HG03457 (cell line): ENCODE data around the gene PLD1.

Experiments used
- ATAC-seq: cut with Tn5 transposase; IDR thresholded peaks from one replicate; pipeline ENCODE4 v1.9.1; 2021; ENCODE audit warnings: moderate number of reproducible peaks; ENCODE audit not compliant: unreplicated experiment

The PLD1 gene

GRCh38 chr3:171676601-171677175, 133.6 kb downstream of the PLD1 start:
- no peak for ATAC-seq

GRCh38 chr3:171673951-171674350, 136.3 kb downstream of the PLD1 start:
- no peak for ATAC-seq

DNA sequence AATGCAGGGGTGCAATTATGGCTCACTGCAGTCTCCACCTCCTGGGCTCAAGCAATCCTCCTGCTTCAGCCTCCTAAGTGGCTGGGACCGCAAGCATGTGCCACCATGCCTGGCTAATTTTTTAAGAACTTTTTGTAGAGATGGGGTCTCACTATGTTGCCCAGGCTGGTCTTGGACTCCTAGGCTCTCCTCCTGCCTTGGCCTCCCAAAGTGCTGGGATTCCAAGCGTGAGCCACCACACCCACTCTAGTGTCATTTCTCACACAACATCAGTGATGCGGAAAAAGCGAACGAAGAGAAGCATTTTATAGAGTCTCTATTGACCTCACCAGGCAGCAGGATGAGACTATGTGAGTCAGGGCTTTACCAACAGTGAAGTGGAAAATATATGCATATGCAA, 137.7 kb downstream of the PLD1 start:
- no peak for ATAC-seq

GRCh38 chr3:171672124-171672523, 138.2 kb downstream of the PLD1 start:
- no peak for ATAC-seq

GRCh38 chr3:171671709-171672108, 138.6 kb downstream of the PLD1 start:
- ATAC-seq: no peak

- no peak for ATAC-seq
These were observed 143.8 kb downstream of the PLD1 start for GRCh38 chr3:171666516-171666915.

- no peak for ATAC-seq
These were observed 146.5 kb downstream of the PLD1 start for GRCh38 chr3:171663805-171664204.

DNA sequence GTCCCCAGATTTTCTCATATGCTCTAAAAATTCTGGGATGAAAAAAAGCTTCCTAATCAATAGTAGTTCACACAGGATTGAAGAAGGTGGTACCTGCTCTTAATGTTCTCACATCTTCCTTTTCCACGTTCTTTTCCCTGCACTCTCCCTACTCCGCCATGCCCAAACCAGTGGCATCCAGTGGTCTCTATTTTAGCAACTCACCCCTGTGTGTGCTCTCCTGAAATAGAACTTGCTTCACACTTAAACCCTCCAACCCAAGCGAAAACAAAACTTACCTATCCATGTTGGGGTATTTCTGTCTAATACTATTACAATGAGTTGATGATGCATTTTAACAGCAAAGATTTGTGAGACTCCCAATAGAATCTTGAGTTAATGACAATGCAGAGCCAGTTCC, 148.8 kb downstream of the PLD1 start:
- ATAC-seq: no peak

DNA sequence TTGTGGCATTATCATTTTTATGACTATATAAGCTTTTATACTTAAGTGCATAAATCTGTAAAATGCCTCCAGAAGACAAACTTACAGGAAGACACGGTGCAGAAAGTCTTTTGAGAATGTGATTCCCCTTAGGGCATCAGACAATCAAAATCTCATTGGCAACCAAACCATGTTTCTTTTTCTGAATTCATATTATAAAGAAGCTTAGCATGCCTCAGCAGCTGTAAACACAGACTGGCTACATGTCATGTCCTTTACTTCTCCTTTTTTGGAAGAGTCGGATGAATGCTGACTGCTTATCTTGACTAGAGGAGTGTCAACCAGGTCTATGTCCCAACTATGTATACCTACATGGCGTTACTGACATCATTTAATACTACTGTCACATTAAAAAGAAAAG, 150.1 kb downstream of the PLD1 start:
- ATAC-seq: no peak

- no peak for ATAC-seq
These were observed 151.4 kb downstream of the PLD1 start for GRCh38 chr3:171658841-171659240.

GRCh38 chr3:171654809-171655208, 155.5 kb downstream of the PLD1 start:
- no peak for ATAC-seq

DNA sequence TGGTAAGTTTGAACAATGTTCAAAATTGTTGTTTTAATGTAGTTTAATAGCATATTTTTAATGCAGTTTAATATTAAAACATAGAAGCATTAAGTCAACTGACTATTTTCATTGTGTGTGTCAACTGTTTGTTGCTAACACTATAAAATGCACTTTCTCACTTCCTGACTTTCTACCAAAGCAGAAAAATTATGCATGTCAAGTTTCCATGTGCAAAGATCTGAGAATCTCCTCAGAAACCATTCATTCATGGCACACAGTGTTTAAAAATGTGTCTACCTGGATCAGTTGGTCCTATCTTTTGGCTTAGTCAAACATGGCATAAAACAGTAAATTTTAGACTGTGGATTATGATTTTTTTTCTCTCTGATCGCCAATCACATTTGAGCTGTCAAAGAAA, 156.0 kb downstream of the PLD1 start:
- no peak for ATAC-seq

DNA sequence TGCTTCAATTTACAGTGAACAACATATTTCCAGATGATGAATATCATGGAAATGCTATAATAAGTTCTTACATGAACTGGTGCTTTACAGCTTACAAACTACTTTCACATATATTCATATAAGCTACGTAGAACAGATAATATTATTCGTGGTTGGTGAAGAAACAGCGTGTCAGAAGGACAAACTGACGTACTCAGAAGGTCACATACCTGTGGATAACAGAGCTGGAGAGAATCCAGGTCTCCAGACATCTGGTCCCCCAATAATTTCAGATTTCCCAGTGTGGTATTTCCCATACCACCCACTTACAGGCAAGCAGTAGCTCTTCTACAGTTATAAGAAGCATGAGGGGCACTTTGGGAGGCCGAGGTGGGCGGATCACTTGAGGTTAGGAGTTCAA, 156.6 kb downstream of the PLD1 start:
- no peak for ATAC-seq

GRCh38 chr3:171652932-171653331, 157.4 kb downstream of the PLD1 start:
- ATAC-seq: no peak

DNA sequence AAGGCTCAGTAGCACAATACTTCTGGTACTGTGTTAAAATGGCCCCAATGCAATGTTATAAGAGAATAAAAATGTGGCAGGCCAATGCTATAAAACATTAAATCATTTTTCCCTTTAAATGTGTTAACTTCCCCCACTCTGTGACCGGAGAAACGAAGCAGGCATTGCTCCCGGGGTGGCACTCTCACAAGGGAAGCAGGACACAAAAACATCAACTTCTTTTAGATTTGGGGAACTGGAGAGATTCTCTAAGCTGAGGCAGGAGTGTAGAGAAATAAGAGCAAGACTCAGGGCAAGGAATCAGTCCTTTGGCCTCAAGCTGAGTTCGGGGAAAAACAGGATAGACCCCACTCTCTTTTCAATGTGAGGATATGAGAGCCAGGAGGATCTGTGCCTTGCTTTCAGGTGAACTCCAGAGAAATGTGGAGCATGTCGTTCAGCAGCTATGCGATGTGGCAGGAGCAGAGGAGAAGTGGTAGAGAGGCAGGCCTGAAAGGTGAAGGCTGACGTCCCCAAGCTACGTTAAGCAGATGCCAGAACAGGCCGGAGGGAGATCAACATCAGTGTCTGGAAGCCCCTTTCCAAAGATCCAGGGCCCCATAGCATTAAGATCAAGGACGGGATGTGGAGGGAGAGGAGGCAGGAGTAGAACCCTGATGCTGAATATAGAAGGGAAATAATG, 160.2 kb downstream of the PLD1 start:
- ATAC-seq: no peak

GRCh38 chr3:171649267-171649666, 161.0 kb downstream of the PLD1 start:
- no peak for ATAC-seq

GRCh38 chr3:171648069-171648468, 162.2 kb downstream of the PLD1 start:
- ATAC-seq: no peak

- no peak for ATAC-seq
These were observed 163.7 kb downstream of the PLD1 start for GRCh38 chr3:171646357-171647133.

GRCh38 chr3:171644681-171645080, 165.6 kb downstream of the PLD1 start:
- ATAC-seq: no peak

DNA sequence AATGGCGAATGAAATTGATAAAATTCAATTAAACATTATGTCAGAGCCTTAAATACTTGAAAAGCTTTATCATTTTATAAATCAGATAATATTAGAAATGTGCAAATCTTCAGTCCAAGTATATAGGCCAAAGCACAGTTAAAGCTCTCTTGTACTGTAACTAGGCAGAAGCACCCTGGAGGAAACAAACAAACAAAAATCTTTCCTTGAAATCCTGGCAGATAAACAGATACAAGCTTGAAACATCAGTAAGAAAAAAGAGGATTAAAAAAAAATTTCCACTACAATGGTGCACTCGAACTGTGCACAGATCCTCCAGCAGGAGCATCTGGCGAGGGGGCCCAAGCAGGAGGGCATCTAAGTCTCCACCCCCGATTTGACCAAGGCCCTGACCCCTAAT, 166.6 kb downstream of the PLD1 start:
- no peak for ATAC-seq

DNA sequence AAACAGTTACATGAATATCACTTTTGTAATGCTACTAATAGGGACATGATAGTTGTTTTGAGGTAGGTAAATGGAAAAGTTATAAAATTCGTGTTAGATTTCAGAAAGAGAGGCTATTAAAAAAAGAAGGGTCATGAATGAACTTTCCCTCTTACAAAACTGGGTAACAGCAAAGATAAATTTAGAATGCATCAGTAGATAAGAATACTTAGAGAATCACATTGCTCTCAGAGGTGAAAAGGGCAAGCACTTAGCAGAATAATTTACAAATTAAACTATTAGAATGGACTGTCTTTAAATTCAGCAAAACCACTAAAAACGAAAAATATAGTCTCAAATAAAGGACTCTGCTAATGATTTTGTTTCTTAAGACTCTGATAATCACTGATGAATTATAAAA, 167.2 kb downstream of the PLD1 start:
- ATAC-seq: no peak
